AG10803 (cell line): ENCODE results near the gene FAM83D.

ENCODE experiments used
- DNase-seq: peaks from one replicate; pipeline ENCODE4 v3.0.0; 2010; ENCODE audit warnings: low read depth
- H3K4me3 ChIP-seq: 2 replicates; pipeline ENCODE4 v1.5.1; 2011; ENCODE audit warnings: mild to moderate bottlenecking, low read length, control low read depth
- CTCF ChIP-seq: conservative IDR thresholded peaks from 2 replicates; pipeline ENCODE4 v1.5.1; 2011; ENCODE audit warnings: mild to moderate bottlenecking, low read length, control low read depth, inconsistent platforms

The FAM83D gene

GRCh38 chr20:38890497-38890818, 35.8 kb upstream of the FAM83D start:
- DNase-seq, result no peak
- H3K4me3 ChIP-seq, result no peak overlapping the region
- no peak for TF ChIP-seq CTCF

- DNase-seq, result no peak
- TF ChIP-seq CTCF, result no peak
- H3K4me3 ChIP-seq, result no peak overlapping the region
These were observed 33.9 kb upstream of the FAM83D start for GRCh38 chr20:38892091-38892981.

- no peak overlapping the region for H3K4me3 ChIP-seq
- TF ChIP-seq CTCF, result no peak
- DNase-seq, result no peak
These were observed 33.1 kb upstream of the FAM83D start for GRCh38 chr20:38893056-38893564.

GRCh38 chr20:38893565-38894090, 32.6 kb upstream of the FAM83D start:
- DNase-seq, result peak; percentile 31
- peak; percentile 83 for TF ChIP-seq CTCF
- no peak overlapping the region for H3K4me3 ChIP-seq

GRCh38 chr20:38894091-38894847, 31.9 kb upstream of the FAM83D start:
- no peak for DNase-seq
- no peak overlapping the region for H3K4me3 ChIP-seq
- TF ChIP-seq CTCF, result no peak

- H3K4me3 ChIP-seq, result no peak overlapping the region
- DNase-seq, result no peak
- TF ChIP-seq CTCF, result no peak
These were observed 30.9 kb upstream of the FAM83D start for GRCh38 chr20:38895098-38895949.
